ES-I3 (cell line): Measurements from ENCODE around the gene FSTL4.

ENCODE experiments used
- H3K36me3 ChIP-seq: 2 replicates; pipeline ENCODE4 v1.6.1; 2013; ENCODE audit warnings: mild to moderate bottlenecking, low read length, control low read depth, moderate library complexity; ENCODE audit not compliant: insufficient read depth
- H3K4me1 ChIP-seq: 2 replicates; pipeline ENCODE4 v1.6.1; 2013; ENCODE audit warnings: mild to moderate bottlenecking, control low read depth, low read length; ENCODE audit not compliant: insufficient read depth
- H3K9ac ChIP-seq: 2 replicates; pipeline ENCODE4 v1.6.1; 2013; ENCODE audit warnings: low read depth, mild to moderate bottlenecking, low read length, moderate library complexity
- H3K9me3 ChIP-seq: 2 replicates; pipeline ENCODE4 v1.6.1; 2013; ENCODE audit warnings: mild to moderate bottlenecking, low read length, moderate library complexity; ENCODE audit not compliant: control insufficient read depth, insufficient read depth

The FSTL4 gene

GRCh38 chr5:133524666-133525065 is 87.7 kb downstream of the FSTL4 start:
- H3K4me1 ChIP-seq: 0 out of 2 replicates have a peak, but pooled peaks cover 3% of the 10 kb centered on the region
- no peak overlapping the region for H3K9ac ChIP-seq
- H3K9me3 ChIP-seq: no peaks in the 10 kb centered on the region
- H3K36me3 ChIP-seq: no peaks in the 10 kb centered on the region

GRCh38 chr5:133523961-133524586 is 88.3 kb downstream of the FSTL4 start:
- H3K9ac ChIP-seq: no peak overlapping the region
- H3K36me3 ChIP-seq: no peaks in the 10 kb centered on the region
- H3K9me3 ChIP-seq: no peaks in the 10 kb centered on the region
- H3K4me1 ChIP-seq: 0 out of 2 replicates have a peak, but pooled peaks cover 3% of the 10 kb centered on the region

- no peaks in the 10 kb centered on the region for H3K36me3 ChIP-seq
- H3K4me1 ChIP-seq: 0 out of 2 replicates have a peak, but pooled peaks cover 3% of the 10 kb centered on the region
- no peak overlapping the region for H3K9ac ChIP-seq
- H3K9me3 ChIP-seq: no peaks in the 10 kb centered on the region
Measured at GRCh38 chr5:133523013-133523658, 89.2 kb downstream of the FSTL4 start.

GRCh38 chr5:133521801-133522200 is 90.5 kb downstream of the FSTL4 start:
- H3K36me3 ChIP-seq: no peaks in the 10 kb centered on the region
- 0 out of 2 replicates have a peak, but pooled peaks cover 3% of the 10 kb centered on the region for H3K4me1 ChIP-seq
- no peaks in the 10 kb centered on the region for H3K9me3 ChIP-seq
- H3K9ac ChIP-seq: no peak overlapping the region

GRCh38 chr5:133520991-133521706 is 91.2 kb downstream of the FSTL4 start:
- Histone ChIP-seq H3K4me1 (0 out of 2 replicates have a peak, but pooled peaks cover 3% of the 10 kb centered on the region), H3K9ac (no peak overlapping the region), H3K36me3 (no peaks in the 10 kb centered on the region), H3K9me3 (no peaks in the 10 kb centered on the region)

GRCh38 chr5:133520062-133520461 is 92.3 kb downstream of the FSTL4 start:
- H3K9me3 ChIP-seq: no peaks in the 10 kb centered on the region
- H3K36me3 ChIP-seq: no peaks in the 10 kb centered on the region
- no peaks in the 10 kb centered on the region for H3K4me1 ChIP-seq
- no peak overlapping the region for H3K9ac ChIP-seq

- Histone ChIP-seq H3K9ac (no peak overlapping the region), H3K9me3 (no peaks in the 10 kb centered on the region), H3K4me1 (no peaks in the 10 kb centered on the region), H3K36me3 (no peaks in the 10 kb centered on the region)
Measured at GRCh38 chr5:133519191-133519590, 93.2 kb downstream of the FSTL4 start.

- Histone ChIP-seq H3K9me3 (no peaks in the 10 kb centered on the region), H3K9ac (no peak overlapping the region), H3K36me3 (no peaks in the 10 kb centered on the region), H3K4me1 (no peaks in the 10 kb centered on the region)
Measured at GRCh38 chr5:133514456-133514855, 97.9 kb downstream of the FSTL4 start.

GRCh38 chr5:133512896-133513295 is 99.4 kb downstream of the FSTL4 start:
- Histone ChIP-seq H3K9me3 (no peaks in the 10 kb centered on the region), H3K4me1 (no peaks in the 10 kb centered on the region), H3K36me3 (no peaks in the 10 kb centered on the region), H3K9ac (no peak overlapping the region)

- H3K9ac ChIP-seq: no peak overlapping the region
- H3K4me1 ChIP-seq: no peaks in the 10 kb centered on the region
- H3K9me3 ChIP-seq: no peaks in the 10 kb centered on the region
- H3K36me3 ChIP-seq: no peaks in the 10 kb centered on the region
Measured at GRCh38 chr5:133511653-133512235, 100.6 kb downstream of the FSTL4 start.

GRCh38 chr5:133510634-133511262 is 101.6 kb downstream of the FSTL4 start:
- H3K36me3 ChIP-seq: no peaks in the 10 kb centered on the region
- no peaks in the 10 kb centered on the region for H3K9me3 ChIP-seq
- no peaks in the 10 kb centered on the region; the same call in 1 of the 2 replicates for H3K4me1 ChIP-seq
- no peak overlapping the region for H3K9ac ChIP-seq

GRCh38 chr5:133509742-133510079 is 102.6 kb downstream of the FSTL4 start:
- Histone ChIP-seq H3K9me3 (no peaks in the 10 kb centered on the region), H3K4me1 (no peaks in the 10 kb centered on the region; the same call in 1 of the 2 replicates), H3K36me3 (no peaks in the 10 kb centered on the region), H3K9ac (no peak overlapping the region)

- no peaks in the 10 kb centered on the region; the same call in 1 of the 2 replicates for H3K4me1 ChIP-seq
- H3K9ac ChIP-seq: no peak overlapping the region
- no peaks in the 10 kb centered on the region for H3K9me3 ChIP-seq
- H3K36me3 ChIP-seq: no peaks in the 10 kb centered on the region
Measured at GRCh38 chr5:133508845-133509741, 103.2 kb downstream of the FSTL4 start.
